ENCODE results near the gene KRCC1.

DNA sequence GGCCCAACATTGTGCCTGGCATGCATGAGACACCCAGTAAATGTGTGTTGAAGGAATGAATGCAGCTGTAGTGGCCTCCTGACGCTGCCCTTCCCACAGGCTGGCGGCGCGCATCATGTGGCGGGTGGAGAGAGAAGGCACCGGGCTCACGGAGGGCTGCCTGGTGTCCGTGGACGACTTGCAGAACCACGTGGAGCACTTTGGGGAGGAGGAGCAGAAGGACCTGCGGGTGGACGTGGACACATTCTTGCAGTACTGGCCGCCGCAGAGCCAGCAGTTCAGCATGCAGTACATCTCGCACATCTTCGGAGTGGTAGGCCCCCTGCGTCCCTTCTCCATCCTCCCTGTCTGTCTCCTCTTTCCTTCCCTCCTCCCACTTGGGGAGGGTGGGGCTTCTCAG, 32.2 kb upstream of the KRCC1 start:
- TF ChIP-seq, protein P1, sequence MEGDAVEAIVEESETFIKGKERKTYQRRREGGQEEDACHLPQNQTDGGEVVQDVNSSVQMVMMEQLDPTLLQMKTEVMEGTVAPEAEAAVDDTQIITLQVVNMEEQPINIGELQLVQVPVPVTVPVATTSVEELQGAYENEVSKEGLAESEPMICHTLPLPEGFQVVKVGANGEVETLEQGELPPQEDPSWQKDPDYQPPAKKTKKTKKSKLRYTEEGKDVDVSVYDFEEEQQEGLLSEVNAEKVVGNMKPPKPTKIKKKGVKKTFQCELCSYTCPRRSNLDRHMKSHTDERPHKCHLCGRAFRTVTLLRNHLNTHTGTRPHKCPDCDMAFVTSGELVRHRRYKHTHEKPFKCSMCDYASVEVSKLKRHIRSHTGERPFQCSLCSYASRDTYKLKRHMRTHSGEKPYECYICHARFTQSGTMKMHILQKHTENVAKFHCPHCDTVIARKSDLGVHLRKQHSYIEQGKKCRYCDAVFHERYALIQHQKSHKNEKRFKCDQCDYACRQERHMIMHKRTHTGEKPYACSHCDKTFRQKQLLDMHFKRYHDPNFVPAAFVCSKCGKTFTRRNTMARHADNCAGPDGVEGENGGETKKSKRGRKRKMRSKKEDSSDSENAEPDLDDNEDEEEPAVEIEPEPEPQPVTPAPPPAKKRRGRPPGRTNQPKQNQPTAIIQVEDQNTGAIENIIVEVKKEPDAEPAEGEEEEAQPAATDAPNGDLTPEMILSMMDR (conservative IDR thresholded peaks at IDR 0.05) = no peak
- no peak for TF ChIP-seq ZFX (IDR thresholded peaks at IDR 0.05)
